Lung microvascular endothelial cell (primary cell): ENCODE results near the gene NOTCH2. TPM values are rescaled to one million over a fixed set of nuclear protein-coding genes. Genes with fewer than 3 reads are reported as not detected.

Experiments used
- DNase-seq, 2 donors: peaks; one replicate each; pipeline versions ENCODE4 v3.0.0 to v3.0.0-alpha.2; 2010; ENCODE audit warnings: low read depth in 2 of 2
- total RNA-seq: library from RNA; depleted of rRNA; stranded (reverse); fragments of >200 nt; gene quantifications from 2 replicates; pipeline ENCODE4 v1.2.1, GENCODE V29; 2014

The NOTCH2 gene
- total RNA-seq, 1 donor from 2014 or later, result 8.7 TPM

- no peak for DNase-seq
Measured at GRCh38 chr1:119975006-119975405, 94.5 kb downstream of the NOTCH2 start.

GRCh38 chr1:119974013-119974412 lies 95.4 kb downstream of the NOTCH2 start:
- DNase-seq, result no peak

DNA sequence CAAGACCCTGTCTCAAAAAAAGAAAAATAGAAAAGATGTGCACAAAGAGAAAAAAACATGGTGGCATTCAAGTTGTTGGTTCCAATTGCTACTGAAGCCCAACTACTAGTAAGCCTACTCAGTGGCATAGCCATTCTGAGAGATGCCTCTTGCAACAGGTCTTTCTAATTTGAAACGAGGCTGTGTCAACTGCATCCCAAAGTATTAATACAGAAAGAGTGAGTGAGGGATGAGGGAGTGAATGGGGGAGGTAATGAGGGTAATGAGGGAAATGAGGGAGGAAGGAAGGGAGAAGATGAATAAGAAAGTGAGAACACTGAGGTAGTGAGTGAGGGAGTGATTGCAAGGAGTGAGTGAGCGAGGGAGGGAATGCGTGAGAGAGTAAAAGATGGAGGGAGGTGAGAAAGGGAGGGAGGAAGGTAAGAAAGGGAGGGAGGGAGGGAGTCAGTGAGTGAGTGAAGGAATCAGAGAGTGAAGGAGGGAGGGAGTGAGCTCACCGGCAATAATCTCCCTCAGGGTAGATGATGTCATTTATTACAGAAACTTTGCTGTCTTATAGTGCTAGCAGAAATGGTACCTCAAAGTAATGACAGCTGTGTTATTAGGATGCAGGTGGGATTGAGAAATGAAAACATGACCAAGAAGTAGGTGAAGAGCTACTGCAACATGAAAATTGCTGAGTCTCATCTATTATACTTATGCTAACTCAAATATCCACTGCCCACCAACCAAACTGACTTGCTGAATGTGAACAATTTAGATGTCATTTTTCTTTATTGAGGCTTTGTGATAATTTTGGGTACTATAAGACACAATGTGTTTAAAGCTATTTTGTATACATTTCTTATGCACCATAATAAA lies 97.5 kb downstream of the NOTCH2 start:
- DNase-seq, result no peak

DNA sequence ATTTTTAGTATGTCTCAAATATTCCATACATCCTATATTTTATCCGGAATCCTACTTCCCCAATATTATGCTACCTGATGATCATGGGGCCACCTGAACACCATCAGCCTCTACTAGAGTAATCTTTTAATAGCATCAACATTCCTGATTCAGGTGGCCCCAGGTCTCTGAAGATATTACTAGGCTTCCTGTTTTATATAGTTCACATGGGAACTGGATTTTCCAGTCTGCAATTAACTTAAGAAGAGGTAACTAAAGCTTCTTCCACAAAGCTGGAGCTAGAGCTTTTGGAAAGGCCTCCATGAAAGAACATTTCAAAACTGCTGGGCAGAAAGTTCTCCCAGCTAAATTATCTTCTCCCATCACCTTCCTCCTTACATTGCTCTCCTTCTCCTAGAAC lies 100.9 kb downstream of the NOTCH2 start:
- no peak for DNase-seq

DNA sequence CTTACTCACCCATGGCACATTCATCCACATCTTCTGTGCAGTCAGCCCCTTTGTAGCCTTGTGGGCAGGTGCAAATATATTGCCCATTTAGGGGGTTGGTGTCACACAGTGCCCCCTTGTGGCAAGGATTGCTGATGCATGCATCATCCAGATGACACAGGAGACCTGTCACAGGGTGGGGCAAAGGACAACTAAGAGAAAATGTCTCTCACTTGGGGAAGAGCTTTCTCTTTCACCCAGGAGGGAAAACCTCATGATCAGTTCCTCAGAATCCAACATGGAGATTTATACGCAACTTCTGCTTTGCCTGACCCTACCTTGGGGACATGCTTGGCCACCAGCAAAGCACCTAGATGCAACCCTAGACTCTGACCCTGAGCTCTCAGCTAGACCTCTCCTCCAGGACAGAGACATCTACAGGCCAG lies 101.4 kb downstream of the NOTCH2 start:
- peak; percentile 56 to 61 for DNase-seq

GRCh38 chr1:119966681-119967080 lies 102.8 kb downstream of the NOTCH2 start:
- no peak for DNase-seq

GRCh38 chr1:119966020-119966419 lies 103.4 kb downstream of the NOTCH2 start:
- DNase-seq, result no peak

DNA sequence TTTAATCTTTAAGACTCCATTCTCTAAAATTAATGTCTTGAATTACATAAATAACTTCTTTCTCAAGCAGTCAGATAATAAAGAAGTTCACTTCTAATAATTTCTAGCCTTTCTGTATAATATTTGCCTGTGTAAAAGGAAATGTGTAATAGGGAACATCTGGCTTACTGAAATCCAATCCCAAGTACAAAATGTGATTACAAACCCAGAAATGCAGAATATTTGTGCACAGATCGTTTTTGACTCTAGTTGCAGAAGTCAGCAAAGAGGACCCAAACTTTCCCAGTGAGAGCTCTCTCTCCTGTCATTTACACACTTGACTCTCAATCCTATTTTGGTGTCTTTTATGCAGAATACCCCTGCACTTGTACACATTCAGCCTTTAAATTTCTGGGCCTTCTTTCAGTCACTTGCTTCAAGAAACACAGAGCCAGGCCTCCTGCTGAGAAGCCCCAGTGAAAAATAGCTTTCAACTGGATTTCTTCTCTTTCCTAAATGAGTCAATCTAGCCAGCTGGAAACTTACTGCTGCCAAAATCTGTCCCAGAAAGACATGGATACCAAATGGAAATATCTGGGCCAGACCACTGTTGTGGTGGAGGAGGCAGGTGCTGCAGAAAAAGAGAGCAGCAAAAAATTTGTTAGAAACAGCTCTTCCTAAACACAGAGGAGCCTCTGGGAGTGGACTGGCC lies 104.6 kb downstream of the NOTCH2 start:
- DNase-seq, result peak in 1 of 2 donors; percentile 10

GRCh38 chr1:119962296-119962968 lies 107.0 kb downstream of the NOTCH2 start:
- DNase-seq, result peak in 1 of 2 donors; percentile 15

DNA sequence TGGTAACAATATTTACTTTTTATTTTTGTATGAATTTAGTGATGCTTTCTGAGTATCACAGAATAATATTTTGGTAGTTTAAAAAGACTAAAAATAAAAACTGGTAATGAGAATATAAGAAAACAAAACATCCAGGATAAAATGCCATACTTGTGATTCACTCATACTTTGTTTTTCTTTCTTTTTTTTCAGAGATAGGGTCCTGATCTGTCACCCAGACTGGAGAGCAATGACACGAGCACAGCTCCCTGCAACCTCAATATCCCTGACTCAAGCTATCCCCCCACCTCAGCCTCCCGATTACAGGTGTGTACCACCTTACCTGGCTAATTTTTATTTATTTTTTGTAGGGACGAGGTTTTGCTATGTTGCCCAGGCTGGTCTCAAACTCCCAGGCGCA lies 109.0 kb downstream of the NOTCH2 start:
- DNase-seq, result peak in 1 of 2 donors; percentile 3

DNA sequence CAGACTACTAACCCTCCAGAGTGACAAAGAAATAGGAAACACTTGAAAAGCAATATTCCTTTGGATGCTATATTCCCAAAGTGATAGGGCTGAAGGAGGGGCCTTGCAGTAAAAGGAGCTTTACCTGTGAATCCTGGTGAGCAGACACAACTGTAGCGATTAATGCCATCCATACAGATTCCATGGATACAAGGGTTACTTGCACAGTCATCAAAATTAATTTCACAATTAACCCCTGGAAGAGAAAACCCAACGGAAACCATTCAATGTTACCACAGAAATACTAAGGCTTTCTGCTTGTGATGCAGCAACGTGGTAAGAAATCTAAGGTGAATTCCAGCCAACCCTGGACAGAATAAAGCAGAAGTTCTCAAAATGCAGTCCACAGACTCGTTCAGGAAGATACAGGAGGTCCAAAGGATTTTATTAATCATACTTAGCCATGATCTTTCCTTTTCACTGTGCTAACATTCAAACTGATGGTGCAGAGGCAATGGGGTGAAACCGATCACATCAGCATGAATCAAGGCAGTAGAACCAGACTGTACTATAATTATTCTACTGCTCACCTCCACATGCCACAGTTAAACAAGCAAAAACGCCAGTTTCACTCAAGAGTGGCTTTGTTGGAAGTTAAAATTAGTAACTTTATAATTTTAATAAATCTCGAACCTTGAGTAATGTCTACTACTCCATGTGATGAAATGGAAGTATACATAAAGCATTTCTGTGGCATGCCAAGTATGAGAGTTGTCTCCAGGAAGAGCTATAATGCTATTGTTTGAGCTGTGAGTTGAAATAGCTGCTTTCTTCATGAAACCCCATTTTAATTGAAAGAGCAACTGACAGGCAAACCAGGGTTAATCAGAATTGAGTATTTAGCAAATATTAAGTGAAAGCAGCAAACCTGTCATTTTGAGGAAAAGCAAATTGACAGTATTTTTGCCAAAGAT lies 109.9 kb downstream of the NOTCH2 start:
- no peak for DNase-seq

DNA sequence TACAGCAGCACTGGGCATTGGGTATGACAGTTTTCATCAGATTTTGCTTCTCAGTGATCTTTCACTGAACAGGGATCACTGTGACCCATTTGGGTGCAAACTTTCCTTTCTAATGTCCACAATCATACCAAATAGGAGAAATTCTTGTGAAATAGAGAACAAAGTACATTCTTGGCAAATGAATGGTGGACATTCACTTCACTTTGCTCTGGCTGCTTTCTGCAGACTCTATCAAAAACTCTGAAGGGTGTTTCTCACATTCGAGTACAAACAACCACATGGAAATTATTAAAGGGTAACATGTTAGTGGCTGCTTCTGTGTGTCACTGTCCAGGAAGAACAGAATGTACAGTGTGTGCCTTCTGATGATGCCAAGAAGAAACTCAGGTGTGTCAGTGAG lies 111.2 kb downstream of the NOTCH2 start:
- DNase-seq, result no peak

- no peak for DNase-seq
Measured at GRCh38 chr1:119956306-119956705, 113.2 kb downstream of the NOTCH2 start.

GRCh38 chr1:119954476-119955422 lies 114.7 kb downstream of the NOTCH2 start:
- DNase-seq, result no peak

DNA sequence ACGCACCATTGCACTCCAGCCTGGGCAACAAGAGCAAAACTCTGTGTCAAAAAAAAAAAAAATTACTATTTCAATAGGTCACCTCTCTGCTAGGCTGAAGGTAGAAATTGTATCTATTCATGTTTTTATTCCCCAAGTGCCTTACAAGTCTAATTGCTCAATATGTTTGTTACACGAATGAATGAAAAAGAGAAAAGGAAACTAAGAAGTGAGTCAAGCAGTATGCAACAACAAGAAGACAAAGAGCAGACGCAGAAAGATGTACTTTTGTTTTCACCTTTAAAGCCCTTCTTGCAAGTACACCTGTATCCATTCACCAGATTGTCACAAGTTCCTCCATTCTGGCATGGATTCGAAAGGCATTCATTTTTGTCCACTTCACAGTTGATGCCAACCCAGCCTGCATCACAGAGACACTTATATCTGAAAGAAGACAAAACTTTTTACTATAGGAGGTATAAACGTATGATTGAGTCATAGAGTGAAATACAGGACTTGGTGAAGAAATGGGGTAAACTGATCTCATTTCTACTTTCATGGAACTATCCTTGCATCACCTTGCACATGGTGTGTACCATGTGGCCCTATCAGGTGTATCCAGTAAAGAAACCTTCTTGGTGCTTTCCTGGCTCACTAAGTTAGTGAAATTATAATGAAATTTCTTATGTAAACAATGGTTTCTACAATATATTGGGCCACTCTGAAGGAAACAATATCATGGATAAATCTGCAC lies 116.0 kb downstream of the NOTCH2 start:
- DNase-seq, result no peak

DNA sequence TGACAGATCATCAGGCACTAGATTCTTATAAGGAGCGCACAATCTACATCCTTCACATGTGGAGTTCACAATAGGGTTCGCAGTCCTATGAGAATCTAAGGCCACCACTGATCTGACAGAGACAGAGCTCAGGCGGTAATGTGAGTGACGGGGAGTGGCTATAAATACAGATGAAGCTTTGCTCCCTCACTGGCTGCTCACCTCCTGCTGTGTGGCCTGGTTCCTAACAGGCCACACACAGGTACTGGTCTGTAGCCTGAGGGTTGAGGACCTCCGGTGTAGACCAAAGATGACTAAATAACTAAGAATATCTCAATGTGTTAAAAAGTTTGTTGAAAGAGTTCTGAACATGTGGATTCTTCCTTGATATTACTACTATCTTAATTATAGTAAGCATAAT lies 117.0 kb downstream of the NOTCH2 start:
- no peak for DNase-seq

DNA sequence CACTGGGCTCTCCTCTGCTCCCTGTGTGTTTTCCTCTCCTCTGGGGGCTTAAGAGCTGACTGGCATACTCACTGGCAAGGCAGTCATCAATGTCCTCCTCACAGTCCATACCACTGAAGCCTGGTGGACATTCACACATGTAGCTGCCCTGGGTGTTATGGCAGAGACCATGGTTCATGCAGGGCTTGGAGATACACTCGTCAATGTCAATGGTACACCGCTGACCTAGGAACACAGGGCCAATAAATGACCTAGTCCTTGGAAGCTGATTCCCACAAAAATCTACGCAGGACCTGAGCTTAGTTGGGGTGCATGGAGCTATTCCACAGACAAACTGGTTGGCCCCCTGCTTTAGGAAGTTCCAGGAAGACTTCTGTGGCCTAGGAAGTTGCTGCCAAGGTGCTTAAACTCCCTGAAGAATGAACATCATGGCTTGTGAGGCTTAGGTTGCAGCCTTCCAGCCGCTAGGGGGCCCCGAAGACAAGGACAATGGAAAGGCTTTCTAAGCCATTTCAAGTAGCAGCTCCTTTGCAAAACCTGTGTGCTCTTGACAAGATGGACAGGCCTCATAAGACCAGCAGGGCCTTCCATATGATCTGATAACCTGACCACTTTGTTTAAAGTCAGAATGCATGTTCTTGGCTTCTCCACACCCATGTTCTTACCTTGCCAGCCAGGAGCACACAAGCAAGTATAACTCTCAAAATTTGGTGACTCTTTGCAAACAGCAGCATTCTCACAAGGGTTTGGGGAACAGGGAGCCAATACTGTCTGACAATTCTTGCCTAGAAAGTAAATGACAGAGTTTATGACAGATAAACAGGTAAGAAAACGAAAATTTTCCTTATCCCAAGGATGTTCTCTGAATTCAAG lies 120.9 kb downstream of the NOTCH2 start:
- peak; percentile 64 to 82 for DNase-seq

- peak in 1 of 2 donors; percentile 30 for DNase-seq
Measured at GRCh38 chr1:119947468-119947867, 122.0 kb downstream of the NOTCH2 start.
